Endometrium (tissue), 2 donors: ENCODE measurements around the gene PPDPF.

Source experiments
- FAIRE-seq: peaks from 2 replicates; lab custom pipeline; 2012; peaks lifted over from hg19 to GRCh38; lab: Jason Lieb, UNC
- donor health status: control.
- donor health status: control.

Gene PPDPF

GRCh38 chr20:63522091-63522868, 1.7 kb downstream of the PPDPF start:
- FAIRE-seq: no peak

DNA sequence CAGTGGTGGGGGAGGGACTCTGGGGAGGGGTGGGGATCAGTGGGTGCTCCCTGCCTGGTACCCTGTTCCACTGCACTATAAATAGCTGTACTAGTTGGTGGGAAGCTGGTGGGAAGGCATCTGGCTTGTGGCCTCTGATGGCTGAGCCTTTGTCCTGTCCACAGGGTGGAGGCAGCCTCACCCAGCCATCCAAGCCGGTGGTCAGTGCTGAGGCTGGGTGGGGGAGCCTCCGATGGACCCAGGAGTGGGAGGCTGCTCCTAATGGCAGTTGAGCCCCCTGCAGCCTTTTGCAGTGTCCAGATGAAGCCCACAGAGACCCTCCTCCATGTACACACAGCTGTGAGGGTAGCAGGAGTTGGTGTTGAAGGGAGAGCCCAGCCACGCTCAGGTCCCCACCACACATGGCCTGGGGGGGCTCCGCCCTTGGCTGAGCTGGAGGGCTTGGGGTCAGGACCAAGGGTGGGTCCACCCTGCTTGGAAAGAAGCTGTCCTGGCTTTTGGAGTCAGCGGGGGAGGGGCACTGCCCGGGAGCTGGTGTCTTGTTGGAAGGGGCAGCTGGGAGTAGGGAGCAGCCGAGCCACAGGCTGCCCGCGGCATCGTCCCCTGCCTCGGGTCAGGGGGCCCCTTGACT, 2.5 kb downstream of the PPDPF start:
- FAIRE-seq: no peak

DNA sequence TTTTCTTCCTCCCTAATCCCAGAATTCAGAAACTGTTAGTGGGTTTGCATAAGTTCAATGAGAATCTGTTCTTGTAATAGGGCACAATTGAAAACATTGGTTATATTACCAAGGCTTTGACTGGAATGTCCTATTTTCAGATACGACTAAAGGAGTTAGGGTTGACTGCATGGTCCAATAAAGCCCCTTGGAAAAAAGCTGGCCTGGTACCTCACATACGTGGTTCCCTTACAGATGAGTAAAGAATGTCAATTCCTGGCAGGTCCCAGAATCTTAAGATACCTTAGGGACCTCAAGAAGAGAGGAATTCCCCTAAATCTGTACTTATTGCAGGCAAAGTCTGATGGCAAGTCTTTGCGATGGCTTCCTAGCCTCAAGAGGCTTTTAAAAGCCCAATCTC, 4.6 kb downstream of the PPDPF start:
- no peak for FAIRE-seq

GRCh38 chr20:63525971-63526370, 5.4 kb downstream of the PPDPF start:
- no peak for FAIRE-seq

DNA sequence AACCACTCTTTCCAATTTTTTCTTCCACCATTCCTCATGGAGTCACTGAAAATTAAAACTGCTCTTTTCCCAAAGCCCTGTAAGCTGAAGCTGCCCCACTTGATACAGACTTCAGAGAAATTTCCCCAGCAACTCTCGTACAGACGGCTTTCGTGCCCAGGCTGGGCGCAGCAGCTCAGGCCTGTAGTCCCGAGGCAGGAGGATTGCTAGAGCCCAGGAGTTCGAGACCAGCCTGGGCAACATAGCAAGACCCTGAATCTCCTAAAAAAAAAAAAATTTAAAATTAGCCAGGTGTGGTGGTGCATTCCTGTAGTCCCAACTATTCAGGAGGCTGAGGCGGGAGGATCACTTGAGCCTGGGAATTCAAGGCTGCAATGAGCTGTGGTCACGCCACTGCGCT, 6.6 kb downstream of the PPDPF start:
- FAIRE-seq: no peak

GRCh38 chr20:63529180-63529860, 8.8 kb downstream of the PPDPF start:
- FAIRE-seq: no peak

- FAIRE-seq: no peak
Observed at GRCh38 chr20:63529861-63530787, 9.6 kb downstream of the PPDPF start.

GRCh38 chr20:63530788-63531160, 10.2 kb downstream of the PPDPF start:
- no peak for FAIRE-seq

DNA sequence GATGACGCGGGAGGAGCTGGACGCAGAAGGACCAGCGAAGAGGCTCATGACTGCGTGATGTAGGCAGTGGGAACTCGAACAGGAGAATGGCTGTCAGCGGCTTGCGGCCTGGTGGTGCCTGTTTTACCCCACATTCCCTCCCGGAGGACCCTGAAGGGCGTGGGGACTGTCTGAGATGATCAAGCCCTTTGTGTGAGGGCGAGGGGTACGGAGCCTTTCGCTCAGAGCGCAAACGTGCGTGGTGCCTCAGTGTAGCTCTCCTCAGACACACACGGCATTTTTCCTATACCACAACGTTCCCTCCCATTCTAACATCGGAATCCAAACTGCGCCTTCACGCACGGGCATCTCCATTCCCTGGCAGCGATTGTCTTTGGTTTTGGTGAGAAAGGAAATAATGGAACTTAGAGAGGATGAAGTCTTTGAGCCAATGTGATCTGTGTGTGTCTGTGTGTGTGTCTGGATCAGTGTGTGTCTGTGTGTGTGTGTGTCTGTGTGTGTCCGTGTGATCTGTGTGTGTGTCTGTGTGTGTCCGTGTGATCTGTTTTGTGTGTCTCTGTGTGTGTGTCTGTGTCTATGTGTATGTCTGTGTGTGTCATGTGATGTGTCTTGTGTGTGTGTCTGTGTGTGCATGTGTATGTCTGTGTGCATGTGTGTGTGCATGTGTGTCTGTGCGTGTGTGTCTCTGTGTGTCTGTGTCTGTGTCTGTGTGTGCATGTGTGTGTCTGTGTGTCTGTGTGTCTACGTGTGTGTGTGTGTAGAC, 11.3 kb downstream of the PPDPF start:
- FAIRE-seq: no peak

- FAIRE-seq: no peak
Observed at GRCh38 chr20:63532449-63532971, 11.9 kb downstream of the PPDPF start.

DNA sequence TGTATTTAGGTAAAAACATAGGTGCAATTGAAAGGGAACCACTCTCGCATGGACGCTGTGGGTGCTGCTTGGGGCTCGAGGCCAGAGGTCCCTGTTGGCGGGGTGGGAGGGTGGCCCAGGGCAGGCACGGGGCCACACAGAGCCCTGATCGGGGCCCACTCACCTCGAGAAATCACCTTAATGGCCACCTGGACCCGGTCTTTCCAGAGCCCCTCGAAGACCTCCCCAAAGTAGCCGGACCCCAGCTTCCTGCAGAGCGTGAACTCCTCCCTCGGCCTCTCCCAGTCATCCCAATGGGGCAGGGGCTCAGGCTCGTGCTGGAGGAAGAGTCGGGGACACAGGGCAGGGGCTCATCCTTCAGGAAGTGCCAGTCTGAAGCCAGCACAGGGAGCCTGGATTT, 12.8 kb downstream of the PPDPF start:
- FAIRE-seq: no peak

DNA sequence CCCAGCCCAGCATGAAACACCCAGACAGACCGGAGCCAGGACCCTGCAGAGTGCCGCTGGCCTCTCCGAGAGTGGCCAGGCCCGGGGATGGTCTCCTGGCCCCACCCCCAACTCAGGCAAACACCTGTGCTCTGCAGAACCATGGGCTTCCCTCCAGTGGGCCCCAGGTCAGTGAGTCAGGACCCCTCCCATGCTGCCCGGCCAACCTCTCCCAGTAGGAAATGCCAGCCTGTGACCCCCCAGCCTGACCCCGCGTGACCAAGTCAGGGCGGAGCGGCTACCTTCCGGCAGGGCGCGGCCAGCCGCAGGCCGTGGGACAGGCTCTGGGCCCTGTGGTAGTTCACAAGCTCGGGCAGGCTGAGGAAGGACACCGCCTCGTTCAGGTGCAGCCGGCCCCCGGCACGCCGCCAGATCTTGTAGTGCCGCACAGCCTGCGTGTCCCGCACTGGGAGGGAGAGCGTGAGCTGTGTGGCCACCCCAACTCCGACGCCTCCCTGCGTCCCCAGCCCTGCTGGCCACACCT, 13.4 kb downstream of the PPDPF start:
- no peak for FAIRE-seq

- no peak for FAIRE-seq
Observed at GRCh38 chr20:63534427-63534830, 13.9 kb downstream of the PPDPF start.

DNA sequence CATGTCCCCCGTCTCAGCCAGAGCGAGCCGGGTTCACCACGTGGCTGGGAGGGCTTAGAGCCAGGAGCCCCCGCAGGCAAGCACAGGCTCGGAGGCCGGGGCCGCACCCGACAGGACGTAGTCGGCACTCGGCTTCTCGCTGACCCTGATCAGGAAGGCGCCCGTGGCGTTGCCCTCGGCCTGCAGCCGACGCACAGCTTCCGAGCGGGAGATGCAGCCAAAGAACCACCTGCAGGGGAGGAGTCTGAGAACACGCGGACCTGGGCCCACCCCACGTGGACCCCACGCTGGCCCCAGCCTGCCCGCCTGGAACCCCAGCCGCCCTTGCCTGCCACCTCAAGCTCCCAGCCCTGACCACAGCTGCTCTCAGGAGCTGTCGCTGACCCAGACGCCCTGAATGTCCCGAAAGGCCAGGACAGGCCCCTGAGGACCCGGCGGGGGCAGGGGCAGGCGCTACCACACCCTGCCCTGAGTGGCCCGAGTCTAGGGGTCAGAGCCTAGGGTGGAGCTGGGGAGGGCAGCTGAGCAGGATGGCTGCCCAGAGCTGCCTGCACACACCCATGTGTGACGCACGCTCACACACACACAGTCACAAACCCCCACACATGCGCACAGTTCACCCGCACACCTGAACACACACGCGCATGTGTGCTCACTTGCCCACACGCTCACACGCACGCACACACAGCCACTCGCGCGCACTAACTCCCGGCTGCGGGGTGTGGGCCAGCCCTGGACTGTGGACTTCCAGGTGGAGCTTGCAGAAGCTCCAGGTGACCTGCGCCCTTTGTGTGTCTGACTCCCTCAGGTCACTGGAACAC, 14.5 kb downstream of the PPDPF start:
- FAIRE-seq: no peak

DNA sequence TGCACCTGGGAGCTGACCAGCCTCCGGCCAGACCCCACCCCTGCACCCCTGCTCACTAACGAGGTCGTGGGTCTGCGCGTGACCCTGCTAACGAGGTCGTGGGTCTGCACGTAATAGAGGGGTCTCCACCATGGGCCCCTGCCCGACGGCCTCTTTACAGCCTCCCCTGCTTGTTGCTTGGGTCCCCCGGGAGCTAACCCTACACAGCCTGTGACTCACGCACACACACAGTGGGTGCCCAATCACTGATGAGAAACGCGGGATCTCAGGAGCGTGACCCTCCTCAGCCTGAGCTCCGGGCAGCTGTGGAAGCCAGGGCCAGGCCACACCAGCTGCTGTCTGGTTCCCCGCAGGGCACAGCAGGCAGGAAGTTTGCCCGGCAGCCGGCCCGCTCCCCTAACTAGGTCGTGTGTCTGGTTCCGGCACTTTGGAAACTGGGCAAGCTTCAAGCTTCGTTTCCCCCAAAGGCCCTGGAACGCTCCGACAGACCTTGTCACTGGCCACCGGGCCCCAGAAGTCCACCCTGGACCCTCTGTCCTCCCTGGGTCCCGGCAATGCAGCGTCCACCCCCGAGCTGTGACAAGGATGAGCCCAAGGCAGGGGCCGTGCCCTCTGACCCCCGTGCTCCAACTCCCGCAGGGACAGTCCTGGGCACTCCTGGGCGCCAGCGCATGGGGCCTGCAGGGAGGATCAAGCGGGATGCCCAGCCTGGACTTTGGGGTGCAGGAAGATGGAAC, 15.8 kb downstream of the PPDPF start:
- FAIRE-seq: no peak

DNA sequence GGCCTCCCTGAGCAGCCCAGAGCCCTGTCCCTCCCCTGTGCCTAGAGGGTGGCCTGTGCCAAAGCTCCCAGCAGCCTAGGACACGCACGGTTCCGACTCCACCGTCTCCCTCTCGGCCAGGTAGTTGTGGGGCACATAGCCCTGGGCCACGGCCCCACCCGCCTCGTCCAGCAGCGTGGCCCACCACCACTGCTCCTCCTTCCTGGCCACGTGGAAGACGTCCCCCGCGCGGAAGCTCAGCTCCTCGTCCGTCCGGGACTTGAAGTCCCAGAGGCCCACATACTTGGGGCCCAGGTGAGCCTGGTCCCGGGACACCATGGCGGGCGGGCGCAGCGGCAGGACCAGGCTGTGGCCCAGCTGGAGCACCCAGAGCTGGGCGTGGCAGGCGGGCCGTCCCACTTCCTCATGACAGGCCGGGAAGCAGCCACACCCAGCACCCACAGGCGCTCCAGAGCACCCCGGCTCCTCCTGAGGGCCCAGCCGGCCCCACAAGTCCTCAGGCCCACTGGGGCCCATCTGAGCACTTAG, 16.5 kb downstream of the PPDPF start, which contains the start of gene PTK6:
Gene PTK6, minus strand, starts transcription at position 380 of the 528 bp plus-strand sequence. Its CDS starts 62 bp downstream, at position 318.
- FAIRE-seq: no peak

DNA sequence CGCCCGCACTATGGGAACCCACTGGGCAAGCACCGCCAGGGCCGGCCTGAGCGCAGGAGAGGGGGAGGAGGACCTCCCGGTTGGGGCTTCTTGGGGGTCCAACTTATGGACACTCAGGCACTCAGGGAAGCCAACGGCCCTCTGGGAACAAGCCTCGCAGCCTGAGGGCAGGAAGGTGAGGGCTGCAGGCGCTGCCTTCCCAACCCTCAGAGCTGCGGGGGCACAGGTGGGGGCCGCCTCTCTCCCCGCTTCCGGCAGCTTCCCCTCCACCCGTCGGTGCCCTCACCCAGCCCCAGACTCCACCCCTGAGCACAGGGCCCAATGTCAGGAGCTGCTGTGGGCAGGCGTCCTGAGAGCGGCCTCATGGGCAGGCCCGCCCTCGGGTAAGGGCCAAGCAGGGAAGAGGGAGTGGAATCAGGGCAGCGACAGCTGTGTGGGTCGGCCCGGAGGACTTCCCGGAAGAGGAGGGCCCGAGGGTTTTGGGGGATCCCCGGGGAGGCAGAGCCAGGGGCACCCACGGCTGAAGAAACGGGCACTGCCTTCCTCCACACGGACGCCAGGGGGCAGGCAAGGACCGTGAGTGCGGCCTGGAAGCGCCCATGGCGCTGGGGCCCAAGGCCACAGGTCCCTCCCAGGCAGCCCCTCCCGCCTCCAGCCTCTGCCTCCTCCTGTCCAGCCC, 17.1 kb downstream of the PPDPF start:
- FAIRE-seq: no peak
